Brain microvascular endothelial cell (primary cell): ENCODE results near the gene RAB3GAP1.
"Not testable (repeated sequence)": the region's sequence is repeated elsewhere in the genome, so short reads cannot be mapped to it uniquely, and the experiment has no call there.

Experiments
- DNase-seq: peaks from one replicate; pipeline ENCODE4 v3.0.0-alpha.2; 2020
- H3K27ac ChIP-seq: fragments of 250-450 bp; sonication (Bioruptor Pico); 2 replicates; pipeline ENCODE4 v1.5.1; 2020; ENCODE audit warnings: mild to moderate bottlenecking, moderate library complexity
- H3K27me3 ChIP-seq: fragments of 250-450 bp; sonication (Bioruptor Pico); replicated peaks from 2 replicates; pipeline ENCODE4 v1.5.1; 2020; ENCODE audit warnings: mild to moderate bottlenecking
- H3K36me3 ChIP-seq: fragments of 250-450 bp; sonication (Bioruptor Pico); replicated peaks from 2 replicates; pipeline ENCODE4 v1.5.1; 2020; ENCODE audit warnings: mild to moderate bottlenecking
- H3K4me3 ChIP-seq: 2 replicates; pipeline ENCODE4 v1.5.1; 2011; ENCODE audit warnings: low read depth, mild to moderate bottlenecking, control low read depth, low read length, moderate library complexity
- in situ Hi-C: cut with HindIII; loops from 2 replicates; pipeline ENCODE4 v1.10.0; 2017; ENCODE audit warnings: low sequenced_read_pairs, low pct_ligation_motif_present
- TF ChIP-seq, protein P1 (sequence below): IDR thresholded peaks from 2 replicates; pipeline ENCODE4 v1.5.1; 2011; ENCODE audit warnings: low read depth, mild to moderate bottlenecking, moderate library complexity, low read length, control low read depth, inconsistent platforms; ENCODE audit errors: missing control alignments

The RAB3GAP1 gene

GRCh38 chr2:135096665-135097446 is 44.8 kb downstream of the RAB3GAP1 start:
- no peak for DNase-seq
- Histone ChIP-seq H3K36me3 (peaks cover 9% of the 10 kb centered on the region), H3K4me3 (no peak overlapping the region), H3K27ac (no peak overlapping the region), H3K27me3 (no peaks in the 10 kb centered on the region)
- in situ Hi-C loops = no loop called here
- TF ChIP-seq, protein P1, sequence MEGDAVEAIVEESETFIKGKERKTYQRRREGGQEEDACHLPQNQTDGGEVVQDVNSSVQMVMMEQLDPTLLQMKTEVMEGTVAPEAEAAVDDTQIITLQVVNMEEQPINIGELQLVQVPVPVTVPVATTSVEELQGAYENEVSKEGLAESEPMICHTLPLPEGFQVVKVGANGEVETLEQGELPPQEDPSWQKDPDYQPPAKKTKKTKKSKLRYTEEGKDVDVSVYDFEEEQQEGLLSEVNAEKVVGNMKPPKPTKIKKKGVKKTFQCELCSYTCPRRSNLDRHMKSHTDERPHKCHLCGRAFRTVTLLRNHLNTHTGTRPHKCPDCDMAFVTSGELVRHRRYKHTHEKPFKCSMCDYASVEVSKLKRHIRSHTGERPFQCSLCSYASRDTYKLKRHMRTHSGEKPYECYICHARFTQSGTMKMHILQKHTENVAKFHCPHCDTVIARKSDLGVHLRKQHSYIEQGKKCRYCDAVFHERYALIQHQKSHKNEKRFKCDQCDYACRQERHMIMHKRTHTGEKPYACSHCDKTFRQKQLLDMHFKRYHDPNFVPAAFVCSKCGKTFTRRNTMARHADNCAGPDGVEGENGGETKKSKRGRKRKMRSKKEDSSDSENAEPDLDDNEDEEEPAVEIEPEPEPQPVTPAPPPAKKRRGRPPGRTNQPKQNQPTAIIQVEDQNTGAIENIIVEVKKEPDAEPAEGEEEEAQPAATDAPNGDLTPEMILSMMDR = no peak

DNA sequence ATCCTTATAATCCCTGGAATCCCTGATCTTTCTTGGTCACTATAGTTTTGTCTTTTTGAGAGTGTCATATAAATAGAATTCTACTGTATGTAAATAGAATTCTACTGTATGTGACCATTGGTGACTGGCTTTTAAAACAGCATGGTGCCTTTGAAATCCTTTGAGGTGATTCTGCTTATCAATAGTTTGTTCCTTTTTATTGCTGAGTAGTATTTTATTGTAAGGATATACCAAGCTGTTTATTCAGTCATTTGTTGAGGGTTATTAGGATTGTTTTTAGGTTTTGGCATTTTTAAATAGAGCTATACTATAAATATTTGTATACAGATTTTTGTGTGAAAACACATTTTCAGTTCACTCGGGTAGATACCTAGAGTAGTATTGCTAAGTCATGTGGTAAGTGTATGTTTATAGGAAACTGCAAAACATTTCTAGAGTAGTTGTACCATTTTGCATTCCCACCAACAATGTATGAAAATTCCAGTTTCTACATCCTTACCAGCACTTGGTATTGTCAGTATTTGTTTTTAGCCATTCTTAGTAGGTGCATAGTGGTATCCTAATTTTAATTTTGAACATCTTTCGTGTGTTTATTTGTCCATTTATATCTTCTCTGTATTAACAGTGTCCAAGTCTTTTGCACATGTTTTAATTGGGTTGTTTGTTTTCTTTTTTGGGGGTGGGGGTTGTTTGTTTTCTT is 45.6 kb downstream of the RAB3GAP1 start:
- Histone ChIP-seq H3K27ac (no peak overlapping the region), H3K36me3 (peaks cover 9% of the 10 kb centered on the region)
- TF ChIP-seq, protein P1 = no peak

DNA sequence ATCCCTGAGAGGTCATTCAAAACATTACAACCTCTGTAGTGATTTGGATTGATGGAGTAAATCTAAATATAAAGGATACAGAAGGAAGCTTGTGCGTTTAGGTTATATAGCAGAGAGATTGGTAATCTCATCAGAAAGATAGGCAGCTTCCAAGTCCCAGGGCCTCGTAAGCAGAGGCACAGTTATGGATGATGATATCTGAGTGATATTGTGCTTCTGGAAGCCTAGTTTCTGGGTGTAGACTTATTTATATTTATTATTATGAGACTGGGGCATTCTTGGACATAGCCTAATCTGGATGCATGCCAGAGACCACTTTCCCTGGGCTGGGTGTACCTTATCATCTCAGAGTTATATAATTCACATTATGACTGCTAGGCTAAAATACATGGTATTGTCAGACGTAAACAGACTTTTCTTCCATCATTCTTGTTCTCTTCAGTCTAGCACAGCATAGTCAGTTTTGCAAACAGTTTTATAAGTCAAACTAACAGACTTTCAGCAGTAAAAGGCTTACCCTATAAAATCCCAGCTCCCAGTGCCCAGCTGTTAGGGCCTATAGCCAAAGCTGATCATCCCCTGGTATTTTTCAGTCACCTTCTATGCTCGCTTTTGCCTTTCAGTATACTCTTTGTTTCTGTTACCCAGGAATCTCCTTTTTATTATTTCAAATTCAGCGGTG is 47.9 kb downstream of the RAB3GAP1 start:
- H3K36me3 ChIP-seq = no peaks in the 10 kb centered on the region
- H3K27me3 ChIP-seq = no peaks in the 10 kb centered on the region
- TF ChIP-seq, protein P1 = no peak
- DNase-seq = no peak
- no peak overlapping the region for H3K4me3 ChIP-seq
- no peak overlapping the region for H3K27ac ChIP-seq
- in situ Hi-C loops = no loop called here

More for the DNA sequence above, 45.6 kb downstream of the RAB3GAP1 start:
- no peak for DNase-seq
- Histone ChIP-seq H3K4me3 (no peak overlapping the region), H3K27me3 (no peaks in the 10 kb centered on the region)
- in situ Hi-C loops = no loop called here

DNA sequence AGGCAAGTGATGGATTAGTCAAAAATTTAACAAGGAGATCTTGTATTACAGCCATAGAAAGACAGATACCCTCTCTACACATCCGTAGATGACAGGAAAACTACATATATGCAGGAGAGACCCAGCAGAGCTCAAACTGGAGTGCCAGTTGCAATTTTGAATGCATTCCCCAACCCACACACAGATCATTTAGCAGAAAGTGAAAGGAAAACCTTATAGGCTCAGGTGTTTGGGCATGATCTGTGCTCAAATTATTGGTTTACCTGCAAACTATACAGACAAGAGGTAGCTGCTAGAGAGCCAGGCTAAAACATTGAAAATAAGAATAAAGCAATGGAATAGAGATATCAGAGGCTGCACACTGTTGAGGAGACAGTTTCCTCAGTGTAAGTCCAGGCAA is 51.8 kb downstream of the RAB3GAP1 start:
- TF ChIP-seq, protein P1 = no peak
- Histone ChIP-seq H3K27ac (no peak overlapping the region), H3K36me3 (peaks cover 2% of the 10 kb centered on the region), H3K27me3 (no peaks in the 10 kb centered on the region), H3K4me3 (no peak overlapping the region)
- in situ Hi-C loops = no loop called here
- DNase-seq = no peak

DNA sequence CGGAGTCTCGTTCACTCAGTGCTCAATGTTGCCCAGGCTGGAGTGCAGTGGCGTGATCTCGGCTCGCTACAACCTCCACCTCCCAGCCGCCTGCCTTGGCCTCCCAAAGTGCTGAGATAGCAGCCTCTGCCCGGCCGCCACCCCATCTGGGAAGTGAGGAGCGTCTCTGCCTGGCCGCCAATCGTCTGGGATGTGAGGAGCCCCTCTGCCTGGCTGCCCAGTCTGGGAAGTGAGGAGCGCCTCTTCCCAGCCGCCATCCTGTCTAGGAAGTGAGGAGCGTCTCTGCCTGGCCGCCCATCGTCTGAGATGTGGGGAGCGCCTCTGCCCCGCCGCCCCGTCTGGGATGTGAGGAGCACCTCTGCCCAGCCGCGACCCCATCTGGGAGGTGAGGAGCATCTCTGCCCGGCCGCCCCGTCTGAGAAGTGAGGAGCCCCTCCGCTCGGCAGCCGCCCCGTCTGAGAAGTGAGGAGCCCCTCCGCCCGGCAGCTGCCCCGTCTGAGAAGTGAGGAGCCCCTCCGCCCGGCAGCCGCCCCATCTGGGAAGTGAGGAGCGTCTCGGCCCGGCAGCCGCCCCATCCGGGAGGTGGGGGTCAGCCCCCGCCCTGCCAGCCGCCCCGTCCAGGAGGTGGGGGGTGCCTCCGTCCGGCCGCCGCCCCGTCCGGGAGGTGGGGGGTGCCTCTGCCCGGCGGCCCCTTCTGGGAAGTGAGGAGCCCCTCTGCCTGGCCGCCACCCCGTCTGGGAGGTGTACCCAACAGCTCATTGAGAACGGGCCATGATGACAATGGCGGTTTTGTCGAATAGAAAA is 53.6 kb downstream of the RAB3GAP1 start:
- in situ Hi-C loops, DNase-seq, H3K27me3 ChIP-seq, H3K4me3 ChIP-seq, H3K36me3 ChIP-seq, H3K27ac ChIP-seq: not testable (repeated sequence)

DNA sequence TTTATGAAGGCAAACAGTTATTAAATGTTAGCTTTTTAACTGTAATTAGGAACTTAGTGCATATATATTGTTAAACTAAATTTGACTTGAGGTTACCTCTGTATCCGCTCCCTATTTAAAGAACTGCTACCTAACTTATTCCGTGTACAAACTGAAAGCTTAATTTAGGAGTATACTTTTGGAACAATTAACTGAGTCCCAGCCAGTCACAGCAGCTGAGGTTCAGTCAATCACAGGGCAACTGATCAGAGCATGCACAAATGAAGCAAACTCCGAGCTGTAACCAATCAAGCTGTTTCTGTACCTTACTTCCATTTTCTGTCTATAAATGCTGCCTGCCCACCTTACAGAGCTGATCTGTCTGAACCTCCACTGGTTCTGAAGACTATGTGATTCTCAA is 61.2 kb downstream of the RAB3GAP1 start:
- in situ Hi-C loops = no loop called here
- Histone ChIP-seq H3K27me3 (no peaks in the 10 kb centered on the region), H3K36me3 (peaks cover 3% of the 10 kb centered on the region), H3K27ac (no peak overlapping the region), H3K4me3 (no peak overlapping the region)
- TF ChIP-seq, protein P1 = no peak
- no peak for DNase-seq
